ENCODE measurements around the gene CDH23.

- no peak for TF ChIP-seq NR2C2 (CRISPR knock-in tag; IDR thresholded peaks at IDR 0.05)
- TF ChIP-seq NR2C2 (tag; IDR thresholded peaks at IDR 0.05): no peak
- no peak for TF ChIP-seq ZNF354B (CRISPR knock-in tag; IDR thresholded peaks at IDR 0.05)
- no peak for TF ChIP-seq DMBX1 (CRISPR knock-in tag; IDR thresholded peaks at IDR 0.05; ENCODE audit: borderline replicate concordance)
- TF ChIP-seq SMARCA5 (IDR thresholded peaks at IDR 0.05): no peak
- no peak for TF ChIP-seq ZNF512 (tag; IDR thresholded peaks at IDR 0.05)
- no peak for TF ChIP-seq EP300 (IDR thresholded peaks at IDR 0.05; ENCODE audit: low read length)
- TF ChIP-seq BCL6 (CRISPR knock-in tag; IDR thresholded peaks at IDR 0.05): no peak
- no peak for TF ChIP-seq POLR2A (conservative IDR thresholded peaks at IDR 0.05)
- TF ChIP-seq ZNF347 (CRISPR knock-in tag; IDR thresholded peaks at IDR 0.05; ENCODE audit: low read depth): no peak
Observed at GRCh38 chr10:71610651-71611050, 213.9 kb downstream of the CDH23 start.
